ENCODE measurements around the gene NECTIN1. TPM values are rescaled to one million over a fixed set of nuclear protein-coding genes. Genes with fewer than 3 reads are reported as not detected.

NECTIN1 gene
- total RNA-seq, 1 donor, result 7.8 TPM

DNA sequence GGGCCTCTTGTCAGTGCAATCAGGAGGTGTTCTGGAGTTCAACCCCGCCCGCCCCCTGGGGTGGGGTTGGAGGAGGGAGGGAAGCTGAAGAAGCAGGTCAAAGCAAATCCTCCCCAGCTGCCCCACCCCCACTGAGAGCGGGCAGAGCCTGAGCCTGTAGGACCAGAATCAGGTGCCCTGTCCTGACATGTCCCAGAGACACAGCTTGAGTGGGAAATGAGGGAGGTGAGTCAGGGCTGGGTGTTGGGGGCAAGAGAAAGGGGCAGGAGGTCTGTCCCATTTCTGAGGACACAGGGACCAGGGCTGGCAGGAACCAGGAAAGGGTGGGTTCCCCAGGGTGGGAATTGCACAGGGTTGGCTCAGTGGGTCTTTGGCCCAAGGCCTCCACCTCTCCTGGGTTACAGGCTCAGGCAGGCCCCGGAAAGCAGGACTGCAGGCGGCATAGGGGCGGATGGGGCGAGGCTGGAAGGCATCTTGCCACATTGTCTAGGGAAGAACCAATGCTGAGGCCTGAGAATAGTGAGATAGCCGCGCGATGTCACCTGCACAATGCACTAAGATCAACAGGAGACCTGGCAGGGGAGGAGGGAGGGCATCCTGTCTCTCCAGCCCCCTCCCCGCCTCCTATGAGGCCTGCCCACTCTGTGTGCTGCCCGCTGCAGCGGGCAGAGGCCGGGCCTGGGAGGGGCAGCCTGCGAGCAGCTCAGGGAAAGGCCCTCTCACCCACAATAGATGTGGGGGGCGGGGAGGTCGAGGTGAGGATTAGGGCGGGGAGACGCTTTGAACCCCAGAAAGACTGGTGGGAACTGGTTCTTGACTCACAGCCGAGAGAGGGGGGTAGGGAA, 32.4 kb downstream of the NECTIN1 start:
- no peak for DNase-seq (ENCODE audit: low read depth)
- no peak overlapping the region for H3K4me3 ChIP-seq (ENCODE audit: low read depth, low read length)
- TF ChIP-seq, protein P1, sequence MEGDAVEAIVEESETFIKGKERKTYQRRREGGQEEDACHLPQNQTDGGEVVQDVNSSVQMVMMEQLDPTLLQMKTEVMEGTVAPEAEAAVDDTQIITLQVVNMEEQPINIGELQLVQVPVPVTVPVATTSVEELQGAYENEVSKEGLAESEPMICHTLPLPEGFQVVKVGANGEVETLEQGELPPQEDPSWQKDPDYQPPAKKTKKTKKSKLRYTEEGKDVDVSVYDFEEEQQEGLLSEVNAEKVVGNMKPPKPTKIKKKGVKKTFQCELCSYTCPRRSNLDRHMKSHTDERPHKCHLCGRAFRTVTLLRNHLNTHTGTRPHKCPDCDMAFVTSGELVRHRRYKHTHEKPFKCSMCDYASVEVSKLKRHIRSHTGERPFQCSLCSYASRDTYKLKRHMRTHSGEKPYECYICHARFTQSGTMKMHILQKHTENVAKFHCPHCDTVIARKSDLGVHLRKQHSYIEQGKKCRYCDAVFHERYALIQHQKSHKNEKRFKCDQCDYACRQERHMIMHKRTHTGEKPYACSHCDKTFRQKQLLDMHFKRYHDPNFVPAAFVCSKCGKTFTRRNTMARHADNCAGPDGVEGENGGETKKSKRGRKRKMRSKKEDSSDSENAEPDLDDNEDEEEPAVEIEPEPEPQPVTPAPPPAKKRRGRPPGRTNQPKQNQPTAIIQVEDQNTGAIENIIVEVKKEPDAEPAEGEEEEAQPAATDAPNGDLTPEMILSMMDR (IDR thresholded peaks at IDR 0.05; ENCODE audit: insufficient read depth, low read length), result no peak

DNA sequence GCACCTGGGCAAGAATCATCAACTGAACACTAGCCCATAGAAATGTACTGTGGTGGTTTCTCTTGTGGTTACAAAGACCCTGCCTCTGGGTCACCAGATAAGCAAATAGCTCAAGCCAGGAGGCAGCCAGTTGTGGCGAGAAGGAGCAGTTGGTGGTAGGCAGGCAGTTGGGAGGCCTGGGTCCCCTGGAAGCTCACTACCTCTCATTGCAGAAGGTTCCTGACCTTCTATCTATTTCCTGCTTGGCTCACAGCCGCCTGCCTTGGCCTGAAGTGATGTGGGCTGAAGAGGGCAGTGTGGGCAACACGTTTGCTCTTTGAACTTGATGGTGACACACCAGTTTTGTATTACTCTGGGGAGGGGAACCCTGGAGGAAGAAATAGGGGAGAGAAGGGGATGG, 34.7 kb downstream of the NECTIN1 start:
- H3K4me3 ChIP-seq (ENCODE audit: low read depth, low read length), result no peak overlapping the region
- TF ChIP-seq, protein P1 (IDR thresholded peaks at IDR 0.05; ENCODE audit: insufficient read depth, low read length), result no peak
- DNase-seq (ENCODE audit: low read depth), result no peak

DNA sequence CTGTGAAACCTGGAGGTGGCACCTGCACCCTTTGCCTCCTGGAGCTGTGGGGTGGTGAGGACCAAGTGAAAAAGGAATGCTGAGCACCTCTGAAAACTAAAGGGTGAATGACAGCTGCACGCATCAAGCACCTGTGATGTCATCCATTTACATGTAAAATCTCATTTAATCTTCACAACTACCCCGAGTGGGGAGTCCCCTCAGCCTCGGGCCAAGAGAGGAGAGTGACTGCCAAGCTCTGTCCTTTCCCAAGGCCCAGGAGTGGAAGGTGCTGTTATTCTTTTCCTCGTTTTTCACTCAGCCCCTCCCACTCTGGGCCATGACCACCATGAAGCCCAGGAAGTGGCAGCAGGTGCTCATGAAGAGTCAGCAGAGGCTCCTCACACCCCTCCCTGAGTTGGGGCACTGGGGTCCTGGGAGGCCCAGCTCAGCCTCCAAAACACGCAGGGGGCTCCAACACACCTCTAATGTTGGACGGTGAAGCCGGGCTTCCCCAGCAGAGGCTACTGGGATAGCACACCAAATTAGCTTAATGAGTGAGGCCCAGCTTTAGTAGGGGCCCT, 35.7 kb downstream of the NECTIN1 start:
- no peak overlapping the region for H3K4me3 ChIP-seq (ENCODE audit: low read depth, low read length)
- TF ChIP-seq, protein P1 (IDR thresholded peaks at IDR 0.05; ENCODE audit: insufficient read depth, low read length), result no peak
- no peak for DNase-seq (ENCODE audit: low read depth)

DNA sequence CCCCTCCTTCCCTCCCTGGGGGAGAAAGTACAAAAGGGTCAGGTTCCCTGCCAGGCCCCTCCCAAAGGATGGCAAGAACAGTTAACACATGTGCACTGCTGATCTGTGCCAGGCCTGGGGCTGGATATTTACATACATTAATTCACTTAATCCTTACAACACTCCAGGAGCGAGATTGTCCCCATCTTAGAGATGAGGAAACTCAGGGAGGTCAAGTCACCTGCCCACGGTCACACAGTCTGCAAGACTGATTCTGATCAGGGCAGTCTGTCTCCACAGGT, 36.5 kb downstream of the NECTIN1 start:
- TF ChIP-seq, protein P1 (IDR thresholded peaks at IDR 0.05; ENCODE audit: insufficient read depth, low read length), result no peak
- DNase-seq (ENCODE audit: low read depth), result no peak
- no peak overlapping the region for H3K4me3 ChIP-seq (ENCODE audit: low read depth, low read length)

DNA sequence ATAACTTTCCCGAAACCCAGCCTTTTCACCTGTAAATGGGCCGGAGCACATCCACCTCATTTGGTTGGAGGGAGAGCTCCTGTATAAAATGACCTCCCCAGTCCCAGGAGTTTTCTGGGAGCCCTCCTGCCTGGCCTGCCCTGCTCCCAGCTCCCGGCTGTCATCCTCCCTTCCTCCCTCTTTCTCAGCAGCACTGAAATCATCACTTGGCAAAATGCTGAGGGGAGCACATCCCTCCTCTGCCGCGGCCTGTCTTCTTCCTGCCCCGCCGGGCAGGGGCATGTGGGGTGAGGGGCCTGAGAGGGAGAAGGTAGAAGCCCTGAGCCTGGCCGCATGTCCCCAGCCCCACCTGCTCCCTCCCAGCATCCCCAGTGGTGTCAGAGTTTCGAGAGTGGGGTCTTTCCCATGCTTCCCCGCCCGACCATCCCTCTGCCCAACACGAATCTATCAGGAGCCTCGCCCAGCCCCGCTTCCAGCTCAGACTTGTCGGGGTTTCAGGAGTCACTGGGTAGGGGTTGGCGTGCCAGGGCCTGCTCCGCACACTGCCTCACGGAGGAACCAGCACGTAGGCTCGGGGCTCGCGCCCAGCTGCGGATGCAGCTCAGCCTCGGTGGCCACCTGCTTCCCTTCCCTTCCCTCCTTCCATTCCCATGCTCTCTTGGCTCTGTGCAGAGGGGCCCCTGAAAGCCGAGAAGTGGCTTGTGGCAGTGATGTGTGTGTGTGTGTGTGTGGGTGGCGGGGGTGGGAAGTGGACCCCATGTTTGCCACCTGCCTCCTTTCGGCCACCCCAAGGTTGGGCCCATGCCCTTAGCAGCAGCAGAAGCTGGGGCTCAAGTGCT, 37.1 kb downstream of the NECTIN1 start:
- no peak overlapping the region for H3K4me3 ChIP-seq (ENCODE audit: low read depth, low read length)
- TF ChIP-seq, protein P1 (IDR thresholded peaks at IDR 0.05; ENCODE audit: insufficient read depth, low read length), result no peak
- no peak for DNase-seq (ENCODE audit: low read depth)

DNA sequence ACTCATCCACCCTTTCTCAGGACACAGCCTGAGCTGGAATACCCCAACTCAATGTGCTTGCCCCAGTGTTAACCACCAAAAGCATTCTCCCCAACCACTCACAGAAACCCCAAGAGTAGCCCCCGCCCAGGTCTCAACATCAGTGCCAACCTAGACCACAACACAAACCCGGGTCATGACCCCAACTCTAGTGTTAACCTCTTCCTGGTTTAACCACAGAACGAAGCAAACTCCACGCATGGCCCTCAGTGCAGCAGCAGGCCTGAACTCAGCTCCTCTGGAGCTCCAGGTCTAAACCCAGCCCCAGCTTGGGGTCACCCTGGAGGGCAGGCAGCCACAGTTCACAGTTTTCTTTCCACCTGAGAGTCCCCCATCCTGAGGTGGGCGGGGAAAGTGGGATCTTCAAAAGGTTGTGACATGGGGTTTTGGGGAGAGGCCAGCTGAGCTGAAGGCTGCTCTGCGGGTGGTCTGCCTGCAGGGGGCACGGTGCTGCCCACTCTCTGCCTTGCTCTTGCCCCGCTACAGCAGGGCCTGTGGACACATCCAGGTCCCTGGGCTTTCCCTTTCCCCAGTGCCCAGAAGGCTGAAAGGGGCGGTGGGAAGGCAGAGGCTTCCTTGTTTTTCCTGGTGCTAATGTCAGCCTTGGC, 37.9 kb downstream of the NECTIN1 start:
- DNase-seq (ENCODE audit: low read depth), result no peak
- H3K4me3 ChIP-seq (ENCODE audit: low read depth, low read length), result no peak overlapping the region
- TF ChIP-seq, protein P1 (IDR thresholded peaks at IDR 0.05; ENCODE audit: insufficient read depth, low read length), result no peak
